ENCODE results near the gene RUNX2.
"Not testable (repeated sequence)": the region's sequence is repeated elsewhere in the genome, so short reads cannot be mapped to it uniquely, and the experiment has no call there.

RUNX2 gene

DNA sequence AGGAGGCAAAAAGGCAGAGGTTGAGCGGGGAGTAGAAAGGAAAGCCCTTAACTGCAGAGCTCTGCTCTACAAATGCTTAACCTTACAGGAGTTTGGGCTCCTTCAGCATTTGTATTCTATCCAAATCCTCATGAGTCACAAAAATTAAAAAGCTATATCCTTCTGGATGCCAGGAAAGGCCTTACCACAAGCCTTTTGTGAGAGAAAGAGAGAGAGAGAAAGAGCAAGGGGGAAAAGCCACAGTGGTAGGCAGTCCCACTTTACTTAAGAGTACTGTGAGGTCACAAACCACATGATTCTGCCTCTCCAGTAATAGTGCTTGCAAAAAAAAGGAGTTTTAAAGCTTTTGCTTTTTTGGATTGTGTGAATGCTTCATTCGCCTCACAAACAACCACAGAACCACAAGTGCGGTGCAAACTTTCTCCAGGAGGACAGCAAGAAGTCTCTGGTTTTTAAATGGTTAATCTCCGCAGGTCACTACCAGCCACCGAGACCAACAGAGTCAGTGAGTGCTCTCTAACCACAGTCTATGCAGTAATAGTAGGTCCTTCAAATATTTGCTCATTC lies at the start of gene RUNX2:
RUNX2 (plus strand) TSS at position 375 of the 567 bp plus-strand sequence. CDS start 397 bp downstream, outside the sequence.
- no peak for DNase-seq (ENCODE audit: low read depth, low spot score)
- no CpG with 5 or more reads among the region's 5 CpGs for WGBS (ENCODE audit: insufficient coverage, insufficient read length)
- H3K36me3 ChIP-seq (ENCODE audit: control insufficient read depth, insufficient read depth, low read length): no peaks in the 10 kb centered on the region
- no peaks in the 10 kb centered on the region for H3K27me3 ChIP-seq (ENCODE audit: control insufficient read depth, insufficient read depth, low read length)
- no peaks in the 10 kb centered on the region for H3K9me3 ChIP-seq (ENCODE audit: control insufficient read depth, insufficient read depth, low read length)
- no peaks in the 10 kb centered on the region for H3K4me1 ChIP-seq (ENCODE audit: control insufficient read depth, insufficient read depth, low read length)
- no peak within 1 kb of the TSS for H3K27ac ChIP-seq (ENCODE audit: low read length)
- H3K4me3 ChIP-seq (ENCODE audit: low read length): no peak within 1 kb of the TSS

DNA sequence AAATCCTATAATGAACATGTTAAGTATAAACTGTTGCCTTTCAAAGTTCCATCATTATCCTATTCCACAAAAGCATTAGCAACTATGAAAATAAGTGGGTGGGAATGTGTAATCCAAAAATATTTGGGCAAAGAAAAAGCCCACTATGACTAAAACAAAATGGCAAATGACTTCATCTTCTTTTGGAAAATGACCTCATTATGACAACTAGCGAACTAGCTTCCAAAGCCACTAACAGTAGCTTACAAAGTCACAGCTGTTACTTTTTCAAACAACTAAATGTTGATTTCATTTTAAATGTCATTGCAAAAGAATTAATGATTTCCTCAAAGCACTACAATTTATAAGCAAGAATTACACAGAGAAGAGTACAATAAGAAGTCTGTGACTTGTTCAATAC lies 49.8 kb upstream of the RUNX2 start:
- Histone ChIP-seq H3K9me3 (ENCODE audit: control insufficient read depth, insufficient read depth, low read length) (no peaks in the 10 kb centered on the region), H3K27me3 (ENCODE audit: control insufficient read depth, insufficient read depth, low read length) (no peaks in the 10 kb centered on the region), H3K36me3 (ENCODE audit: control insufficient read depth, insufficient read depth, low read length) (no peaks in the 10 kb centered on the region), H3K27ac (ENCODE audit: low read length) (no peak overlapping the region), H3K4me3 (ENCODE audit: low read length) (no peak overlapping the region), H3K4me1 (ENCODE audit: control insufficient read depth, insufficient read depth, low read length) (no peaks in the 10 kb centered on the region; the same call in 1 of the 2 replicates)
- no CpG with 5 or more reads among the region's 1 CpG for WGBS (ENCODE audit: insufficient coverage, insufficient read length)
- DNase-seq (ENCODE audit: low read depth, low spot score): no peak

DNA sequence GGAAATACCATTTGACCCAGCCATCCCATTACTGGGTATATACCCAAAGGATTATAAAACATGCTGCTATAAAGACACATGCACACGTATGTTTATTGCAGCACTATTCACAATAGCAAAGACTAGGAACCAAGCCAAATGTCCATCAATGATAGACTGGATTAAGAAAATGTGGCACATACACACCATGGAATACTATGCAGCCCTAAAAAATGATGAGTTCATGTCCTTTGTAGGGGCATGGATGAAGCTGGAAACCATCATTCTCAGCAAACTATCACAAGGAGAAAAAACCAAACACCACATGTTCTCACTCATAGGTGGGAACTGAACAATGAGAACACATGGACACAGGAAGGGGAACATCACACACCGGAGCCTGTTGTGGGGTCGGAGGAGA lies 41.4 kb upstream of the RUNX2 start:
- H3K27ac ChIP-seq (ENCODE audit: low read length): not testable (repeated sequence)

DNA sequence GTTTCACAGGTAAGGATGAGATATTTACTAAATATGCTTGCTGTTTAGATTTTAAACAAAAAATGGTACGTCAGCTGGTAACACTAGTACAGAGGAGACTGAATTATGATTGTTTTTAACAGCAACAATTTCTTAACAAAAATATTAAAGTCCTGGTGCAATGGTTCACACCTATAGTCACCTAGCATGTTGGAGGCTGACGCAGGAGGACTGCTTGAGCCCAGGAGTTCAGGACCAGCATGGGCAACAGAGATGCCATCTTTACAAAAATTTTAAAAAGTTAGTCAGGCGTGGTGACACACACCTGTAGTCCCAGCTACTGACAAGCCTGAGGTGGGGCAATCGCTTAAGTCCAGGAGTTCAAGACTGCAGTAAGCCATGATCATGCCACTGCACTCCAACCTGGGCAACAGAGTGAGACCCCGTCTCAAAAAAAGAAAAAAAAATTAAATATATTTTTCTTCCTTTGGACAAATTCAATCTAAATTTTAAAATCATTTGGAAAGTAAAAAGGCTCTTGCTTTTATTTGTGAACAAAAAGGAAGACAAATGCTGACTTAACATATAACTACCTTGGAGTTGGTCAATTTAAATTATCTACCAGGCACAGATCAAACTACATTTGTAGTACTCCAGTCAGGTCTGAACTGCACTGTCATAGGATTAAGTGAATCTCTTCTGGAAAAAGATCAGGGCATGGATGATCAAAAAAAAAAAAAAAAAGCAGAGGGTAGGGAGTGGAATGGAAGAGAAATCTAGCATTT lies 38.2 kb upstream of the RUNX2 start:
- no peaks in the 10 kb centered on the region for H3K4me1 ChIP-seq (ENCODE audit: control insufficient read depth, insufficient read depth, low read length)
- no peaks in the 10 kb centered on the region for H3K36me3 ChIP-seq (ENCODE audit: control insufficient read depth, insufficient read depth, low read length)
- no peak overlapping the region for H3K4me3 ChIP-seq (ENCODE audit: low read length)
- WGBS (ENCODE audit: insufficient coverage, insufficient read length): no CpG with 5 or more reads among the region's 5 CpGs
- no peaks in the 10 kb centered on the region for H3K27me3 ChIP-seq (ENCODE audit: control insufficient read depth, insufficient read depth, low read length)
- H3K27ac ChIP-seq (ENCODE audit: low read length): no peak overlapping the region
- DNase-seq (ENCODE audit: low read depth, low spot score): no peak
- no peaks in the 10 kb centered on the region for H3K9me3 ChIP-seq (ENCODE audit: control insufficient read depth, insufficient read depth, low read length)

More for the DNA sequence above, 41.4 kb upstream of the RUNX2 start:
- H3K4me1 ChIP-seq (ENCODE audit: control insufficient read depth, insufficient read depth, low read length); H3K4me3 ChIP-seq (ENCODE audit: low read length); H3K36me3 ChIP-seq (ENCODE audit: control insufficient read depth, insufficient read depth, low read length); H3K27me3 ChIP-seq (ENCODE audit: control insufficient read depth, insufficient read depth, low read length); DNase-seq (ENCODE audit: low read depth, low spot score); H3K9me3 ChIP-seq (ENCODE audit: control insufficient read depth, insufficient read depth, low read length): not testable (repeated sequence)
- WGBS (ENCODE audit: insufficient coverage, insufficient read length): no CpG with 5 or more reads among the region's 3 CpGs

DNA sequence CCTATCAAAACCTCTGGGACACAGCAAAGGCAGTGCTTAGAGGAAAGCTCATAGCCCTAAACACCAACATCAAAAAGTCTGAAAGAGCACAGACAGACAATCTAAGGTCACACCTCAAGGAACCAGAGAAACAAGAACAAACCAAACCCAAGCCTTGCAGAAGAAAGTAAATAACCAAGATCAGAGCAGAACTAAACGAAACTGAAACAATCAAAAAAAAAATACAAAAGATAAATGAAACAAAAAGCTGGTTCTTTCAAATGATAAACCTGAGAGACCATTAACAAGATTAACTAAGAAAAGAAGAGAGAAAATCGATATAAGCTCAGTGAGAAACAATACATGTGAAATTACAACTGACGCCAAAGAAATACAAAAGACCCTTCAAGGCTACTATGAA lies 34.8 kb upstream of the RUNX2 start:
- Histone ChIP-seq H3K4me3 (ENCODE audit: low read length) (no peak overlapping the region), H3K4me1 (ENCODE audit: control insufficient read depth, insufficient read depth, low read length) (no peaks in the 10 kb centered on the region), H3K27me3 (ENCODE audit: control insufficient read depth, insufficient read depth, low read length) (no peaks in the 10 kb centered on the region), H3K36me3 (ENCODE audit: control insufficient read depth, insufficient read depth, low read length) (no peaks in the 10 kb centered on the region), H3K27ac (ENCODE audit: low read length) (no peak overlapping the region), H3K9me3 (ENCODE audit: control insufficient read depth, insufficient read depth, low read length) (no peaks in the 10 kb centered on the region; the same call in 1 of the 2 replicates)
- WGBS (ENCODE audit: insufficient coverage, insufficient read length): no CpG with 5 or more reads among the region's 3 CpGs
- DNase-seq (ENCODE audit: low read depth, low spot score): no peak

DNA sequence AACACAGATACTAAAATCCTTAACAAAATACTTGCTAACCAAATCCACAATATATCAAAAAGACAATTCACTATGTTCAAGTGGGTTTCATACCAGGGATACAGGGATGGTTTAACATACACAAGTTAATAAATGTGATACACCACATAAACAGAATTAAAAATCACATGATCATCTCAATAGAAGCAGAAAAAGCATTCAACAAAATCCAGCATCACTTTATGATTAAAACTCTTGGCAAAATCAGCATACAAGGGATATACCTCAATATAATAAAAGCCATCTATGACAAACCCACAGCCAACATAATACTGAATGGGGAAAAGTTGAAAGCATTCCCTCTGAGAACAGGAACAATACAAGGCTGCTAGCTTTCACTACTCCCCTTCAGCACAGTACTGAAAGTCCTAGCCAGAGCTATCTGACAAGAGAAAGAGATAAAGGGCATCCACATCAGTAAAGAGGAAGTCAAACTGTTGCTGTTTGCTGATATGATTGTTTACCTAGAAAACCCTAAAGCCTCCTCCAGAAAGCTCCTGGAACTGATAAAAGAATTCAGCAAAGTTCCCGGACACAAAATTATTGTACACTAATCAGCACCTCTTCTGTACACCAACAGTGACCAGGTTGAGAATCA lies 33.9 kb upstream of the RUNX2 start:
- H3K4me3 ChIP-seq (ENCODE audit: low read length); H3K27me3 ChIP-seq (ENCODE audit: control insufficient read depth, insufficient read depth, low read length); H3K36me3 ChIP-seq (ENCODE audit: control insufficient read depth, insufficient read depth, low read length); H3K9me3 ChIP-seq (ENCODE audit: control insufficient read depth, insufficient read depth, low read length); DNase-seq (ENCODE audit: low read depth, low spot score); H3K27ac ChIP-seq (ENCODE audit: low read length); H3K4me1 ChIP-seq (ENCODE audit: control insufficient read depth, insufficient read depth, low read length): not testable (repeated sequence)
- WGBS (ENCODE audit: insufficient coverage, insufficient read length): no CpG with 5 or more reads among the region's 1 CpG

DNA sequence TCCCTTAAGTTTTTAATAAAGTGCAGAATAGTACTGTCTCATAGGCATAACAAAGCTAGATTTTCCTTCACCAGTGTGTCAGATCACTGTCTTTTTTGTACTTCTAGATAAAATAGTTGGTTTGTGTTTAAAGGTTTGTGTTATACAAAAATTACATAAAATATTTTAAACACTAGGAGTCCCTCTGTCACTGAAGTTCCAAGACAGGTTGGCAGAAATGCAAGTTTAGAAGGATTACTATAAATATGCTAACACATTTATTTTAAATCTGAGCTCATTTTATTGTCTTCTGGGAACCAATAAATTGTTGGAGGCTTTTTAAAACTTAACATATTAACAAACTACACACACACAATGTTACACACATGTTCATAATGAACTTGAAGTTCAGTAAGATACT lies 30.8 kb upstream of the RUNX2 start:
- no peak for DNase-seq (ENCODE audit: low read depth, low spot score)
- Histone ChIP-seq H3K36me3 (ENCODE audit: control insufficient read depth, insufficient read depth, low read length) (no peaks in the 10 kb centered on the region), H3K27ac (ENCODE audit: low read length) (no peak overlapping the region), H3K4me3 (ENCODE audit: low read length) (no peak overlapping the region), H3K27me3 (ENCODE audit: control insufficient read depth, insufficient read depth, low read length) (no peaks in the 10 kb centered on the region), H3K9me3 (ENCODE audit: control insufficient read depth, insufficient read depth, low read length) (no peaks in the 10 kb centered on the region; the same call in 1 of the 2 replicates), H3K4me1 (ENCODE audit: control insufficient read depth, insufficient read depth, low read length) (no peaks in the 10 kb centered on the region)

DNA sequence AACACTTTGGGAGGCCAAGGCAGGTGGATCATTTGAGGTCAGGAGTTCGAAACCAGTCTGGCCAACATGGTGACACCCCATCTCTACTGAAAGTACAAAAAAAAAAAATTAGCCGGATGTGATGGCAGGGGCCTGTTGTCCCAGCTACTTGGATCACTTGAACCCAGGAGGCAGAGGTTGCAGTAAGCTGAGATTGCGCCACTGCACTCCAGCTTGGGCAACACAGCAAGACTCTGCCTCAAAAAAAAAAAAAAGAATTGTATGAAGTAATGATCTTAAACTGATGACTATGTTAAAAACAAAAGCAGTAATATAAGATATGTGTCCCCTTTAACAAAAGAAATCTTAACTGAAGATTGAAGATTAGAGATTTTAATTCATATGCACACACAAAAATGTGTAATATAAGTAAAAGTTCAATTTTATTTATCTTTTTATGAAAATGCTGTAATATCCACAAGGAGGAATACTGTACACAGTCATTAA lies 29.0 kb upstream of the RUNX2 start:
- H3K27me3 ChIP-seq (ENCODE audit: control insufficient read depth, insufficient read depth, low read length): no peaks in the 10 kb centered on the region
- H3K36me3 ChIP-seq (ENCODE audit: control insufficient read depth, insufficient read depth, low read length): no peaks in the 10 kb centered on the region
- H3K4me3 ChIP-seq (ENCODE audit: low read length): no peak overlapping the region
- no peaks in the 10 kb centered on the region for H3K4me1 ChIP-seq (ENCODE audit: control insufficient read depth, insufficient read depth, low read length)
- DNase-seq (ENCODE audit: low read depth, low spot score): no peak
- WGBS (ENCODE audit: insufficient coverage, insufficient read length): no CpG with 5 or more reads among the region's 3 CpGs
- H3K27ac ChIP-seq (ENCODE audit: low read length): no peak overlapping the region
- no peaks in the 10 kb centered on the region; the same call in 1 of the 2 replicates for H3K9me3 ChIP-seq (ENCODE audit: control insufficient read depth, insufficient read depth, low read length)

DNA sequence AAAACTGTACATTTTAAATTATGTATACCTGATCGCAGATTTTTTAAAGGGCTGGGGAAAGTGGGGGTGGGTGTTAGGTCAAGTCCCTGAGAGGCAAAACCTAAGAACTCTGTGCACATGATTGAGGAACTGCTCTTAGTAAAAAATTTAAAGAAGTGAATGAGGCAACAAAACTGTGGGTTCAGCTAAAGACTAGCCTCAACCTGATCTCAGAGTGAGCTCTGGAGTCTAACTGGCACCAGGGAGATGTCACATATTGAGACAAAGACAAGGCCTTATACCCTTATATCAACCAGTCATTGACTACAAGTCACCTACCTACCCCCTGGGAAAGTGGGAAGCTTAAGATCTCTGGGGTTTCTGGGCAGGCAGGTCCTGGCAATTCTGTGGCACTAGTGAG lies 27.4 kb upstream of the RUNX2 start:
- H3K27me3 ChIP-seq (ENCODE audit: control insufficient read depth, insufficient read depth, low read length): no peaks in the 10 kb centered on the region
- no peak overlapping the region for H3K27ac ChIP-seq (ENCODE audit: low read length)
- no peaks in the 10 kb centered on the region; the same call in 1 of the 2 replicates for H3K9me3 ChIP-seq (ENCODE audit: control insufficient read depth, insufficient read depth, low read length)
- no peaks in the 10 kb centered on the region for H3K4me1 ChIP-seq (ENCODE audit: control insufficient read depth, insufficient read depth, low read length)
- H3K36me3 ChIP-seq (ENCODE audit: control insufficient read depth, insufficient read depth, low read length): no peaks in the 10 kb centered on the region
- H3K4me3 ChIP-seq (ENCODE audit: low read length): no peak overlapping the region
- WGBS (ENCODE audit: insufficient coverage, insufficient read length): no CpG with 5 or more reads among the region's 1 CpG
- DNase-seq (ENCODE audit: low read depth, low spot score): no peak

DNA sequence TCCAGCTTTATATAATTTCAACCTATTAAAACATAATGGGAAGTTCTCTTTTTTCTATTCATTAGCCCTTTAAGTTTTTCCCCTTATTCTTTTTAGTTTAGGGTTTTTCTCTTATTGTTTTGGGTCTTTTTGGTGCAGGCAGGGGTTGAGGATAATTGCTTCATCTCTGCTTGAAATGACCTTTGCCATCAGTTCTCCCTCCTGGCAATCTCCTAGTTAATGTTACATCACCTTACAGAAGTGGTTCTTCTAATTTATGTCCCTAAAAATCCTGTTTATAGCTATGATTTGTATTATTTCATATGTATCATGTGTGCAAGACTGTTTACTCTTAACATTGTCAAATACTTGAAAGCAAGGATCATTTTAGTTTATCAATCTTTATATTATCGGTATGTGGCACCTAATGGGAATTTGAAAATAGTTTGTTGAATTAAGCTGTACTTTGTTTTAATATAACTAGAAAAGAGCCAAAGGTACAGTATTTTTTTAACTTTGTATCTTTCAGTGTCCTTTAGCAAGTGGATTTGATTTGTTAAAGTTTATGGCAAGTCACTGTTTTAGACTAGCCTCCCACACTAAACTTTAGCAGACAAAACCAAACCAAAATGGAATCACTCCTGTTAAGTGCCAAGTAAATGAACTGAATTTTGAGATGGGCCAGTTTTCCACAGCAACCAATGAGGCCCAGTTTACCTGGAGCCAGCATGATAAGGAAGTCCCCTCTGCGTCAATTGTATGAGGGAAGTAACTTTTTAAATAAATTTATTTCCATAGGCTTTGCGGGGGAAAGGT lies 26.6 kb upstream of the RUNX2 start:
- Histone ChIP-seq H3K9me3 (ENCODE audit: control insufficient read depth, insufficient read depth, low read length) (no peaks in the 10 kb centered on the region; the same call in 1 of the 2 replicates), H3K27me3 (ENCODE audit: control insufficient read depth, insufficient read depth, low read length) (no peaks in the 10 kb centered on the region), H3K4me3 (ENCODE audit: low read length) (no peak overlapping the region), H3K27ac (ENCODE audit: low read length) (no peak overlapping the region), H3K36me3 (ENCODE audit: control insufficient read depth, insufficient read depth, low read length) (0 out of 2 replicates have a peak, but pooled peaks cover 4% of the 10 kb centered on the region), H3K4me1 (ENCODE audit: control insufficient read depth, insufficient read depth, low read length) (no peaks in the 10 kb centered on the region)
- DNase-seq (ENCODE audit: low read depth, low spot score): no peak
- WGBS (ENCODE audit: insufficient coverage, insufficient read length): no CpG with 5 or more reads among the region's 3 CpGs

Measured in iPS DF 6.9 (cell line).